ENCODE results near the gene SELENOO.

DNA sequence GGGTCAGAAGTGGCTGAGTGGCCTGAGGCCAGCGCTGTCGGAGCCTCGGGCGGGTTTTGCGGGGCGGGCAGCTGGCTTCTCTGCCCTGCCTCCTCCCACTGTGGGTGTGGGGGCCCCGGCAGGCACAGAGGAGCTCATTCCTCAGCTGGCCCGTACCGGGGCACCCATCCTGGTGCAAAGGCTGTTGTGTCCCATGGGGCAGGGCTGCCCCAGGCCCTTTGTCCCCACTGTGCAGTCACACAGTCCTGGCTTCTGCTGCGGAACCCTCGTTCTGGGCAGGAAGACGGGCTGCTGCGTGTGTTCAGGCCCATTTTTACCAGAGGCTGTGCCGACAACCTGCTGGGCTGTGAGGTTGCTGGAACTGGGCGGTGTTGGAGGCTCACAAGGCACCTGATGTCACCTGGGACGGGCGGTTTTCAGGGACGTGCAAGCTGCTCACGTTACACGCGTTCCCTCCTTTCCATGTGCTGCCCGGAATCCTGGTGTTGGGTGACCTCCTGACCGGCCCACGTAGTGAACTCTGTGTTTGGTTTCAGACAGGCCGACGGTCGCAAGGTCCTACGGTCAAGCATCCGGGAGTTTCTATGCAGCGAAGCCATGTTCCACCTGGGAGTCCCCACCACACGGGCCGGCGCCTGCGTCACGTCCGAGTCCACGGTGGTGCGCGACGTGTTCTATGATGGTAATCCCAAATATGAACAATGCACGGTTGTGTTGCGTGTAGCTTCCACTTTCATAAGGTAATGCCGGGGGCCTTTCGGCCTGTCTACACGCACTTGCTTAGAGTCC, 5.2 kb downstream of the SELENOO start:
- no peak for TF ChIP-seq POLR2A (IDR thresholded peaks at IDR 0.05)
- TF ChIP-seq, protein P1, sequence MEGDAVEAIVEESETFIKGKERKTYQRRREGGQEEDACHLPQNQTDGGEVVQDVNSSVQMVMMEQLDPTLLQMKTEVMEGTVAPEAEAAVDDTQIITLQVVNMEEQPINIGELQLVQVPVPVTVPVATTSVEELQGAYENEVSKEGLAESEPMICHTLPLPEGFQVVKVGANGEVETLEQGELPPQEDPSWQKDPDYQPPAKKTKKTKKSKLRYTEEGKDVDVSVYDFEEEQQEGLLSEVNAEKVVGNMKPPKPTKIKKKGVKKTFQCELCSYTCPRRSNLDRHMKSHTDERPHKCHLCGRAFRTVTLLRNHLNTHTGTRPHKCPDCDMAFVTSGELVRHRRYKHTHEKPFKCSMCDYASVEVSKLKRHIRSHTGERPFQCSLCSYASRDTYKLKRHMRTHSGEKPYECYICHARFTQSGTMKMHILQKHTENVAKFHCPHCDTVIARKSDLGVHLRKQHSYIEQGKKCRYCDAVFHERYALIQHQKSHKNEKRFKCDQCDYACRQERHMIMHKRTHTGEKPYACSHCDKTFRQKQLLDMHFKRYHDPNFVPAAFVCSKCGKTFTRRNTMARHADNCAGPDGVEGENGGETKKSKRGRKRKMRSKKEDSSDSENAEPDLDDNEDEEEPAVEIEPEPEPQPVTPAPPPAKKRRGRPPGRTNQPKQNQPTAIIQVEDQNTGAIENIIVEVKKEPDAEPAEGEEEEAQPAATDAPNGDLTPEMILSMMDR (IDR thresholded peaks at IDR 0.05) = no peak
